GM19463 (cell line): ENCODE measurements around the gene MCL1.
A peak's percentile ranks its signal among the peaks of the same experiment; 100 is the strongest.

Source experiments
- ATAC-seq: cut with Tn5 transposase; IDR thresholded peaks from one replicate; pipeline ENCODE4 v1.9.1; 2021; ENCODE audit warnings: mild to moderate bottlenecking, moderate library complexity; ENCODE audit not compliant: unreplicated experiment

MCL1 gene

DNA sequence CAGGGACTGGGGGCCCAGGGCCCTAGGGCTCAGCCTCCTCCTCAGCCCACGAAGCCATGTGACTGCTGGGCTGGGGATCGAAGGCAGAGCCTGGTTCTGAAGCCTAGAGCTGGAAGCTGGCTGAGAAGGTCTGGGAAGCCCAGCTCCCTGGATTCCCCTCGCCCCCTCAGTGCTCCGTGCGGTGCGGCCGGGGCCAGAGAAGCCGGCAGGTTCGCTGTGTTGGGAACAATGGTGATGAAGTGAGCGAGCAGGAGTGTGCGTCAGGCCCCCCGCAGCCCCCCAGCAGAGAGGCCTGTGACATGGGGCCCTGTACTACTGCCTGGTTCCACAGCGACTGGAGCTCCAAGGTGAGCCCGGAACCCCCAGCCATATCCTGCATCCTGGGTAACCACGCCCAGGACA lies 21.1 kb downstream of the MCL1 start:
- no peak for ATAC-seq

DNA sequence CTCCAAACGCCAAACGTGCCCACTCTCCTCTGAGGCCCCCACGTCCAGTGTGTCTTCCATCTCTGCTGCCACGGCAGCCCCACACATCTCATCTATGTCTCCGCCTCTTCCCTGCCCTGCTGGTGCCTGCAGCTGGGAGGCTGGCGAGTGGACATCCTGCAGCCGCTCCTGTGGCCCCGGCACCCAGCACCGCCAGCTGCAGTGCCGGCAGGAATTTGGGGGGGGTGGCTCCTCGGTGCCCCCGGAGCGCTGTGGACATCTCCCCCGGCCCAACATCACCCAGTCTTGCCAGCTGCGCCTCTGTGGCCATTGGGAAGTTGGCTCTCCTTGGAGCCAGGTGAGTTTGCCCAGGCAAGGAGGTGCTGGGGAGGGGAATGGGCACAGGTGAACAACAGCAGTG lies 21.6 kb downstream of the MCL1 start:
- no peak for ATAC-seq

DNA sequence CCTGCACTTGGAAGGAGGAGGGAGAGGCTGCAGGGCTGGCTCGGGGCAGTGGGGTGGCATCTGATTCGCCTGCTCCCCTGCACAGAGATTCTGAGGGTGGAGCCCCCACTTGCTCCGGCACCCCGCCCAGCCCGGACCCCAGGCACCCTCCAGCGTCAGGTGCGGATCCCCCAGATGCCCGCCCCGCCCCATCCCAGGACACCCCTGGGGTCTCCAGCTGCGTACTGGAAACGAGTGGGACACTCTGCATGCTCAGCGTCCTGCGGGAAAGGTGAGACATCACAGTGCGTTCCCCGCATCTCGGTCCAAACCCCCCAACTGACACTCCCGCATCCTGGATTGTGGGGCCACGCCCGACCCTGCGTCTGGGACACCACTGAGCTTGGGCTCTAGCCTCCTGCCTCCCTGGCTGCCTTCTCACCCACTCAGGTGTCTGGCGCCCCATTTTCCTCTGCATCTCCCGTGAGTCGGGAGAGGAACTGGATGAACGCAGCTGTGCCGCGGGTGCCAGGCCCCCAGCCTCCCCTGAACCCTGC lies 22.3 kb downstream of the MCL1 start:
- no peak for ATAC-seq

DNA sequence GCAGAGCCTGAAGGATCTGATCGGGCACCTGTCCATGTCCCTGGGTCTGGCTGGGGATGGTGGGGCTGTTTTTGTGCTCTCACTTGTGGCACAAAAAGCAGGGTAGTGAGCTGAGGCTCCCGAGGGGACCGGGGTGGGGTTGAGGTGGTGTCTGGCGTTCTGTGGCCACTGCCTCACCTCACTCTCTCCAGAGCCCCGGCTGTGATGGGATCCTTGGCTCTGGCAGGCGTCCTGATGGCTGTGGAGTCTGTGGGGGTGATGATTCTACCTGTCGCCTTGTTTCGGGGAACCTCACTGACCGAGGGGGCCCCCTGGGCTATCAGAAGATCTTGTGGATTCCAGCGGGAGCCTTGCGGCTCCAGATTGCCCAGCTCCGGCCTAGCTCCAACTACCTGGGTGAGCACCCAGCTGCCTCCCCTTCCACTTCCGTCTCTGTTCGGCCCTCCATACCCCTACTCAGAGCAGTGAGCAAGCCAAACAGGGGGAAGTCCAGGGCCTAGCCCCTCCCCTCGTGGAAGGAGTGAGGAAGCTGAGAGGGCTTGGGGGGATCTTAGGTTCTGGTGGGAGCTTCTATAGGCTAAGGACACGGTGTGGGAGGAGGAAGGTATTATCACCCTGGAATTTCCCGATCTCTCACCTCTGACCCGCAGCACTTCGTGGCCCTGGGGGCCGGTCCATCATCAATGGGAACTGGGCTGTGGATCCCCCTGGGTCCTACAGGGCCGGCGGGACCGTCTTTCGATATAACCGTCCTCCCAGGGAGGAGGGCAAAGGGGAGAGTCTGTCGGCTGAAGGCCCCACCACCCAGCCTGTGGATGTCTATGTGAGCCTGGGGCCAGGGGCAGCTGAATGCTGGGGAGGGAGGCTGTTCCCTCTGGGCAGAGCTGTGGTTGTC lies 23.2 kb downstream of the MCL1 start:
- ATAC-seq = no peak

DNA sequence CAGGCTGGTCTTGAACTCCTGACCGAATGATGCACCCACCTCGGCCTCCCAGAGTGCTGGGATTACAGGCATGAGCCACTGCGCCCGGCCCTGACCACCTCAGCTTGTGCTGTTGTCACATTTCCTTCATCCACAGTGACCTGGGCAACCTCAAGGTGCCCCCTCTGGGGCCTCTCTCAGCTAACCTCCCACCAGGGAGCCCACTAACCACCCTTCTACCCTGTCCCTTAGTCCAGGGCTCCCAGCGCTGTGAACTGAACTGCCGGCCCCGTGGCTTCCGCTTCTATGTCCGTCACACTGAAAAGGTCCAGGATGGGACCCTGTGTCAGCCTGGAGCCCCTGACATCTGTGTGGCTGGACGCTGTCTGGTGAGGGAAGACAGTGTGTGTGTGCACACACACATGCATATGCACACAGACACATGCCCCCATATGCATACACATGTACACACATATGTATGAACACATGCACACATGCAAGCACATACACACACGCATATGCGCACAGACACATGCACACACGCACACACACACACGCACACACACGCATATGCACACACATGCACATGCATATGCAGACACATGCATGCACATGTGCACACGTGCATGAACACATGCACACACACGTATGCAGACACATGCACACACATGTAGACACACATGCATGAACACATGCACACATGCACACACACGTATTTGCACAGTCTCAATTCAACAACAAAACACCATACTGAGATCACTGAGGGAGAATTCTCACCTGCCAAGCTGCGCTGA lies 24.0 kb downstream of the MCL1 start:
- ATAC-seq = no peak

DNA sequence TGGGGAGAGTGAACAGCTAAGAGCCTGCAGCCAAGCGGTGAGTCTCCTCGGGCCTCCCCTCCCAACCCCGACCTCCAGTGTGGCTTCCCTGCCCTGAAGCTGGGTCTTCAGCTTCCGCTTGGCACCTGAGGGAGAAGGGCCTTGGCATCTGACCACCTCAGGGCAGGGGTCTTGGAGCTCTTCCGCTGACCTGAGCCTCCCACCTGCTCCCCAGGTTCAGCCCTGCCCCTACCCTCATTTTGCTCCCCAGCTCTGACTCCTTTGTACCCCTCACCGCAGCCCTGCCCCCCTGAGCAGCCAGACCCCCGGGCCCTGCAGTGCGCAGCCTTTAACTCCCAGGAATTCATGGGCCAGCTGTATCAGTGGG lies 25.3 kb downstream of the MCL1 start:
- ATAC-seq = no peak

DNA sequence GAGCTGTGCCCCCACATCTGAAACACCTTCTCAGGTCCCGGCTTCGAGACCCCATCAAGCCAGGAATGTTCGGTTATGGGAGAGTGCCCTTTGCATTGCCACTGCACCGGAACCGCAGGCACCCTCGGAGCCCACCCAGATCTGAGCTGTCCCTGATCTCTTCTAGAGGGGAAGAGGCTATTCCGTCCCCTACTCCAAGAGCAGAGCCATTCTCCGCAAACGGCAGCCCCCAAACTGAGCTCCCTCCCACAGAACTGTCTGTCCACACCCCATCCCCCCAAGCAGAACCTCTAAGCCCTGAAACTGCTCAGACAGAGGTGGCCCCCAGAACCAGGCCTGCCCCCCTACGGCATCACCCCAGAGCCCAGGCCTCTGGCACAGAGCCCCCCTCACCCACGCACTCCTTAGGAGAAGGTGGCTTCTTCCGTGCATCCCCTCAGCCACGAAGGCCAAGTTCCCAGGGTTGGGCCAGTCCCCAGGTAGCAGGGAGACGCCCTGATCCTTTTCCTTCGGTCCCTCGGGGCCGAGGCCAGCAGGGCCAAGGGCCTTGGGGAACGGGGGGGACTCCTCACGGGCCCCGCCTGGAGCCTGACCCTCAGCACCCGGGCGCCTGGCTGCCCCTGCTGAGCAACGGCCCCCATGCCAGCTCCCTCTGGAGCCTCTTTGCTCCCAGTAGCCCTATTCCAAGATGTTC lies 25.9 kb downstream of the MCL1 start:
- no peak for ATAC-seq

DNA sequence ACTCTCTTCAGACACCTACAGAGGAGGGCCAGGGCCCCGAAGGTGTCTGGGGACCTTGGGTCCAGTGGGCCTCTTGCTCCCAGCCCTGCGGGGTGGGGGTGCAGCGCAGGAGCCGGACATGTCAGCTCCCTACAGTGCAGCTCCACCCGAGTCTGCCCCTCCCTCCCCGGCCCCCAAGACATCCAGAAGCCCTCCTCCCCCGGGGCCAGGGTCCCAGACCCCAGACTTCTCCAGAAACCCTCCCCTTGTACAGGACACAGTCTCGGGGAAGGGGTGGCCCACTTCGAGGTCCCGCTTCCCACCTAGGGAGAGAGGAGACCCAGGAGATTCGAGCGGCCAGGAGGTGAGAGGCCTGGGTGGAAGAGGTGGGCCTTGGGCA lies 26.5 kb downstream of the MCL1 start:
- no peak for ATAC-seq

DNA sequence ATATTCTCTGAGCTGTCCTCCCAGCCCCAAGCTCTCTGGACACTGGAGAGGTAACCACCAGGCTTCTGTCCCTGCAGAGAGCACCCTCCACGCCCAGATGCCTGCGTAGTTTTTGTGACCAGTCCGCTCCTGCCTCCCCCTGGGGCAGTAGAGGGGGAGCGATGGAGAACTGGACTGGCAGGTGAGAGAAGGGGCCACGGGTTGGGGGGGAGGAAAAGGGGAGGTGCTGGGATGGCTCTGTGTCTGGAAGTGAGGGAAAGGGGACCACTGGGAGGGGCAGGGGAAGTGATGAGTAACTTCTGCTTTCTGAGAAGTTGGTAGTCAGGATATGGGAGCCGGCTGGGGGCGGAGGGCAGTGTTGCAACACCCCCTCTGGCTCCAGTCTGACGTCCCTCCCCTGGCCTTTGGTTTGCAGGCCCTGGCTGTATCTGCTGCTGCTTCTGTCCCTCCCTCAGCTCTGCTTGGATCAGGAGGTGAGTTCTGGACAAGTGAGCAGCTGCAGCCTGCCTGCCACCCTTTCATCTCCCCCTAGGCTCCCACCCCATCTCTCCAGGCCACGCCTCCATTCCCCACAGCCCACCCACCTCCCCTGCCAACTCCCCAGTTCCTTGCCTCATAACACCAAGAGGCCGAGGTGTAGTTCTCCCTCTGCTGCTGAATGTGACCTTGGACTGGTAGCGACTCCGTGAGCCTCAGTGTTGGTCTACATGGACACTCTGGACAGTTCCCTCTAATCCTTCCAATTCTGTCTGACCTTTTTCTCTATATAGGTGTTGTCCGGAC lies 27.1 kb downstream of the MCL1 start:
- ATAC-seq = no peak

DNA sequence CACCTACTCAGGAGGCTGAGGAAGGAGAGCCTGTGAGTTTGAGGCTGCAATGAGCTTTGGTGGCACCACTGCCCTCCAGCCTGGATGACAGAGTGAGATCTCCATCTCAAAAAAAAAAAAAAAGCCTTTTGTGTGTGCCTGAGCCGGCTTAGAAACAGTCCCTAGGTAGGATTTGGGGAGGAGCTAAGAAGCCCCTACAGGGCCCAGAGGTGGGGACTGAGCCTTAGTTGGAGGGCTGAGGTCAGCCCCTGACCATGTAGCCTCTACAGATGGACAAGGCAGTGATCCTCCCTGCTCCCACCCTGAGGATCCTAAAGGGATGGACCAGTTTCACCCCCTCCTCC lies 27.7 kb downstream of the MCL1 start:
- no peak for ATAC-seq

DNA sequence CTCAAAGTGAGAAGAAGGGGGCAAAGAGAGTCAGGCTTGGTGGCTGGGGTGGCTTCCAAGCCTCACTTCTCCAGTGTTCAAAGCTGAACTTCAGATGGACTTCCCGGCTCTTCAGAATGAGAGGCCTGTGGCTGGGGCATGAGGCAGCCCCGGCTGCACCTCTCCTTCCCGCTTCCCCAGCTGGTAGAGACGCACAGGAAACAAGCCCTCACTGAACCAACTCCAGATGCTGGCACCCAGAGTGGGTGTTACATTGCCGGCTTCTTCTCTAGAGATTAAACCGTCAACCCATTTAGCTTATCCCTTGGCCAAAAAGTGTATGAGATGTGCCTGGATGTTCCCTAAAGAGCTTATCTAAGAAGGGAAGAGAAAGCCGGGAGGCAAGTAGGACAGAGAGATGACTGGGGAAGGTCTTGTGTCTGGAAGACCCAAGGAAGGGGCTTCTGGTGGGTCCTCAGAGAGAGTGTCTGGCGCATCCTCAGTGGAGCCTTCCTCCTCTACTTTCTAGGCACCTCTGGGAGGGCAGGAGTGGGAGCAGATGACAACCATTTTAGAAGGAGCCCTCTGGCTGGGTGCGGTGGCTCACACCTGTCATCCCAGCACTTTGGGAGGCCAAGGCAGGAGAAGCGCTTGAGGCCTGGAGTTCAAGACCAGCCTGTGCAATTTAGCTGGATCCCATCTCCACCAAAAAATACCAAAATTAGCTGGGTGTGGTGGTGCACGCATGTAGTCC lies 28.2 kb downstream of the MCL1 start:
- ATAC-seq = no peak

DNA sequence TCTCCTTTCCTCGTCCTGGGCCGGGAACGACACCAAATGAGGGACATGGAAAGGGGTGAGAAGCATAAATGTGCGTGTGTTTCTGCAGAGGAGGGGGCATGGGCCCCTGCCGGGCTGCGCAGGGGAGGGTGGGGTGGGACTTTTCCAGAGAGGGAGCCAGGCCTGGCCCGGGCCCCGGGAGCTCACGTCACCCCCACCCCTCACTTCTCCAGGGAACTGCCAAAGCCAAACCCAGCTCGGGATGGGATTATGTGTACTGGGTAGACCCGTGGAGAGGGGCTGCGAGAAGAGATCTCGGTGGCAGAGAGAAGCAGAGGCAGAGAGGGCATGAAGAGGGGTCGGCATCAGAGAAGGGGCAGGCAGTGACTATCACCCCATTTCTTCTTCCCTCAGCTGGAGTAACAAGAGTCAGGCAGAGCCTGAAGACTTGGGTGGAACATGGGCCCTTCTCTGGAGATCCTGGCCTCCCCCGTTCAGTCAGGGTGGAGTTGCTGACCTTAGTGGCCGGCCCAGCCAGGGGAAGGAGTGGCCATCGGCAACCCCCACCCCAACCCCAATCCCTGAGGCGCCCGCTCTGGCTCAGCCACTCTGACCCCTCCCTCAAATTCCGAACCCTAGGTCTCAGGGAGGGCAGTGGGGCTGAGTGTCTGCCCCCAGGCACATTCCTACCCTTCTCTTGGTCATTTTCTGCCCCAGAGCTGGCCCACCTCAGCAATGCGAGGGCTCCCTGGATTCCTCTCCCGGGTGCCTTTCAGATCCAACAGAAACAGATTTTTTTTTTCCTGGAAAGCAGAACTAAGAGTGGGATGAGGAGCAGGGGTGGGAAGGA lies 29.0 kb downstream of the MCL1 start:
- ATAC-seq = no peak

DNA sequence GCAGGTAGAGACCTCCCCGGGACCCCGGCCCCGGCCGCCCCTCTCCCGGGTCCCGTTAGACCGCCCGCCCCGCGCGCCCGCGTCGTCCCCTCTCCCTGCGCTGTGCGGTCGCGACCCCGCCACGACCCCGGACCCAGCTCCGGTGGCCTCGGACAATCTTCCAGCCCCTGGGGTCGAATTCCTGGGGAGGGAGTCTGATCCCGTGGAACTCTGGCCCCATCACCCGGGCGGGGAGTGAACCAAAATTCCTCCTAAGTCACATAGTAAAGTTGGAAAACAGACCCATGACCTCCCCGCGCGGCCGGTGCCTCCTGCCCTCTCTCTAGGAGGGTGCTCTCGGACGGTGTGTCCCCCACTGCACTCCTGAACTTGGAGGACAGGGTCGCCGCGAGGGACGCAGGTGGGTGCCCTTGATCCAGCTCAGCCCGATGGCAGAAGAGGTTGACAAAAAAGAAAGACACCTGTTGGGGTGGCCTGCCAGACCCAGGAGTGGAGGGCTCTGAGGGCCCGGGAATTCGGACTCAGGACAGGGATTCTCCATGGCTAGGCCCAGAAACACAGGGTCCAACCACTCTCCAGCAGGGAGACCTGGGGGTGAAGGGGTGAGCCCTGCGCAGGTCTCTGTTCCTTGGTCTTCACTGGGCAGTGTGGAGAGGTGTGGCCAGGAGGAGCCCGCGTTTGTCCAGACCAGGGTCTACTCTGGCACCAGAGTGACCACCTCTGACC lies 29.8 kb downstream of the MCL1 start:
- no peak for ATAC-seq

DNA sequence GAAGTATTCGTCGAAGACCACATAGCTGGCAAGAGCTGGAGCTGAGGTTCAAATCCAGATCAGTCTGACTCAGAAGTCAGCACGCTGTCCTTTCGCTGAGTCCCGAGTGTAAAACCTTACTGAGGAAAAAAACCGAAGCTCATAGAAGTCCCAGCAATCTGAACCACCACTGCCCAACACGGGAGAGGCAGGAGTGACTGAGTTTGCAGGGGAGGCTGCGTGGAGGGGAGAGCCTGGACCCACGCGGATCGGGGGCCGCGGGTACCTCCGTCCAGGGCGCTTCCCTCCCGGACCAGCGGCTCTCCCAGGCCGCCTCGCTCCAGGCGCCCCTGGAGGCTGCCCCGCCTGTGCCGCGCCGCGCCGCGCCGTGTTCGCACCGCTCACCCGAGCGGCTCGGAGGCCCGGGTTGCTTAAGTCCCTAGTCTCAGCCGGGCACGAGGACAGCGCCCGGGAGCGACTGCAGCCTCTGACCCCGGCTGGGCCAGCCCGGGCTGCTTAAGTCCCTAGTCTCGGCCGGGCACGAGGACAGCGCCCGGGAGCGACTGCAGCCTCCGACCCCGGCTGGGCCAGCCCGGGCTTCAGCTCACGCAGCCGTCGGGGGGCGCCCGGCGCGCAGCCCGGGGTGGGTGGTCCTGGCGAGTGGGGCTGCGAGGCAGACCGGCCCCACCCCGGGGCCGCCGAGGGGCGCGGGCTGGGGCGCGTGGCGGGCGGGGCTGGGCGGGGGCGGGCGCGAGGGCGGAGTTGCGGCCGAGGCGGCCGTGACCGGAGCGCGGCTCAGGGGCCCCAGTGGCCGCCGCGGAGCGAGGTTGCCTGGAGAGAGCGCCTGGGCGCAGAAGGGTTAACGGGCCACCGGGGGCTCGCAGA lies 30.5 kb downstream of the MCL1 start, which contains the start of gene ADAMTSL4:
Gene ADAMTSL4 (plus strand): TSS at position 777 of the 864 bp plus-strand sequence. CDS start 2,881 bp downstream, outside the sequence.
- ATAC-seq = peak; percentile 64

DNA sequence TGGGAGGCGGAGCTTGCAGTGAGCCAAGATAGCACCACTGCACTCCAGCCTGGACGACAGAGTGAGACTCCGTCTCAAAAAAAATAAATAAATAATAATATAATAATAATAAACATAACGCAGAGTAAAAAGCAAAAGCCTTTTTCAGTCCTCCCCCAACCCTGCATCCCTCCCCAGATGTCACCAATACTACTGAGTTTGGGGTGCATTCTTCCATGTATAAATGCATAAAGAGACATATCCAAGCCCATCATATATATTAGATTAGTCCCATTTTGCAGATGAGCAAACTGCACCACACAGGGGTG lies 31.1 kb downstream of the MCL1 start:
- no peak for ATAC-seq

DNA sequence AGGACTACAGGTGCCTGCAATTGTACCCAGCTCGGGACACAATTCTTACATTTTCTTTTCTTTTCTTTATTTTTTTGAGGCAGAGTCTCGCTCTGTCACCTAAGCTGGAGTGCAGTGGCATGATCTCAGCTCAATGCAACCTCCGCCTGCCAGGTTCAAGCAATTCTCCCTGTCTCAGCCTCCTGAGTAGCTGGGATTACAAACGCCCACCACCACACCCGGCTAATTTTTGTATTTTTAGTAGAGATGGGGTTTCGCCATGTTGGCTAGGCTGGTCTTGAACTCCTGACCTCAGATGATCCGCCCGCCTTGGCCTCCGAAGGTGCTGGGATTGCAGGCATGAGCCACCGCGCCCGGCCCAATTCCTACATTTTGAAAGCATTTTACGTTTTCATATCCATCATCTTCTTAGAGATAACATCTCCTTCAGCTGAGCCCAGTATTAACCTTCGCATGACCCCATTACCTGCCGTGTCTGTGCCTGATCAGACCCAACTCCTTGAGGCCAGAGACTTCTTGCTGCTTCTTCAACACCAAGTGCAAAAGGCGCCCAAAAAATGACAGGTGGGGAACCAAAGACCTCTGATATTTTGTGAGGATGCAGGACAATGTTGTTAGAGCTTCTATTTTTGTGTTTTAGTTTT lies 33.0 kb downstream of the MCL1 start:
- ATAC-seq = no peak

DNA sequence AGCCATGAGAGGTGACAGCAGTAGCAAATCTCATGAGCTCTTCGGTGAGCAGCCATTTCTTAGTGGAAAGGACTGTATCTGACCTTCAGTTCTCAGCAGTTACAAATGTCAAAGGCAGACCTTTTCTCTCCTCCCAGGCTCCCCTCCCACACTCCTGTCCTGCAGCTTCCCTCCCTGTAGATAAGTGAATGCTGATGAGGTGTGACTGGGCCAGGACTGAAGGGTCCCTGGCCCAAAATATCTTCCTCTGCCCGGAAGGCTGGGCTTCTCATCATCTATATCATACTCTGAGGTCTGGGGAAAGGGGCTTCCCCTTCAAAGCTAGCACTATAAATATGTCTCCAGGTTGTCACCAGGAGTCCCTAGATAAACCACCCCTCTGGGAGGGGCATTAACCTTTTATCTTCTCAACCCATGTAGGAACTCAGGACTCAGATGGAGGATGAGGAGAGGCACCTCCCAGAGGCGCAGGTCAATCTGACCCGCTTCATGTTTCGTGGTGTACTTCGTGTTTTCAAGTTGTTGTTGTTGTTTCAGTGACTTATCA lies 33.9 kb downstream of the MCL1 start:
- no peak for ATAC-seq
